ENCODE results near the gene GUCY1A1.

The GUCY1A1 gene

DNA sequence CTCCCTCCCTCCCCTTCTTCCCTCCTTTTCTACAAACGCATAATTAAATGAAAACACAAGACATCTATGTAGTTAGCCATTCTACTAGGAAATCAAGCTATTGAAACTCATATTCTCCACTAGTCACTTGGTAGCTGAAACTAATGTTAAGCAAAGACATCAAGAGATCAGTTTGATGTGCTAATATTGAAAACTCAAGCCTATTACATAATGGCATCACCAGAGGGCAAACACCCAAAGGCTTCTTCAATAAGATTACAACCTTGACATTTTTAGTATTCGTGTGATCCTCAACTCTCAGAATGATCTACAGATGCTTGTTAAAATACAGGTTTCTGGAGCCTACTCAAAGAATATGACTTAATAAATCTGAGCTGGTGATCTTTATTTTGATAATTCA, 6.2 kb upstream of the GUCY1A1 start:
- DNase-seq: no peak

DNA sequence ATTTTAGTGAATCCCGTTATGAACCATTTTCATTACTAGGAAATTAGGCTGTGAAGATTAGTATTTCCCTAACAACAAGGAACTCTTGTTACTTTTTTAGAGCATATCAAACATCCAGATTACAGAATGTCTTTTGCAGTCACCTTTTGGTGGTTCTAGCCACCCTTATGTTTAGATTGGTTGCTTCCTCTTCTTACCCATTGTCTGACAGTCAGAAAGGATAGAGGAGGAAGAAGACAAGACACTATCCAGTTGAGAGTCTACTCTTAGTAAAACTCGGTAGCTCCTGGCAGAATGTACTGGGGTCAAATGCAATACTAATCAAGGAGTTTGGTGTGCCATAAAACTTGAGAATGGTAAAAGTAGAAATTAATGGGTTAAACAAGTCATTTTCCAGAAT, 1.6 kb upstream of the GUCY1A1 start:
- DNase-seq: no peak

DNA sequence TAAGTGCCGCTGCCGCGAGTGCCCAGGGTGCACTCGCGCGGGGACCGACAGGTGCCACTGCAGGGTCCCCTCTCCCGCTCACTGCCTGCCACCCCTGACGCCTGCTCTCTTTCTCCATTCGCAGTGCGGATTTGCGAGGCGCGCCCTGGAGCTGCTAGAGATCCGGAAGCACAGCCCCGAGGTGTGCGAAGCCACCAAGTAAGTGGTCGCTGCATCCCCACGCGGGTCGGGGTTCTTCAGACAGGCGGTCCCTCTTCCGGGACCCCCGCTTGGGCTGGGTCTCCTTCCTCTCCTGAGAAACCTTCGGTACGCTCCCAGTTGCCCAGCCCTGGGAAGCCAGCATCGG, 547 bp downstream of the GUCY1A1 start:
- DNase-seq: no peak

DNA sequence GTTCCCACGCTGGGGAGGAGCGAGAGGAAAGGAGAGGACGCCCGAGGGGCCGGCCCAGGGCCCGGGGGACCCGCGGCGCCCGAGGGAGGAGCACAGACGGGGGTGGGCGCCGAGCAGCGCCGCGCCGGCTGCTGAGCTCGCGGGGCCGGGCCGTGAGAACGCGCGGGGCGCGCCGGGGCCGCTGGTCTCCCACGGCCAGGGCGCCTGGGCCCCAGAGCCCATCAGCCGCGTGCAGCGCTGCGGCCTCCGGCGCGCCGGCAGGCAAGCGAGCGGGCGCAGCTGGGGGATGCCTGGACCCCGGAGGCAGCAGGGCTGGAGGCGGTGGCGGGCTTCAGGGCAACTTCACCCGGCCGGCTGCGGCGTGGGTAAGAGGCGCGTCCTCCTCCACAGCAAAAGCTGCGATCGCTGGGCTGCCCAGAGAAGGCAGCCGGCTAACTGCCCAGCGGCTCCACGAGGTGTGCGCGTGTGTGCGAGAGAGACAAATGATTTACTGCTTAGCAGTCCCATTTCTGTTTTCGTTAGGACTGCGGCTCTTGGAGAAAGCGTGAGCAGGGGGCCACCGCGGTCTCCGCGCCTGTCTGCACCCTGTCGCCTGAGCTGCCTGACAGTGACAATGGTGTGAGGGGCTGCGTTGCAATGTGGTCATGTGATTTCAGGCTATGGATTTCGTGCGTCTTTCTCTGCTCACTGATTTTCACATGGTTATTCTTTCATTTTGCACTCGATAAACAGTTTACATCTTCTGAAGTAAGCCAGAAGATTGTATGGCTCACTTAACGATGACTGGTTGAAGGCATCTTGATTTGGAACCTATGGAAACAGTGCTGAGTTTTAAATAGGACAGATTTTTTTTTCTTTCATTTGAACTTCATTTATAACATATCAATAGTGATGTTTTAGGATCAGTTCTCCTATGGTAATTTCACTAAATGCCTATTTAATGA, 1.2 kb downstream of the GUCY1A1 start:
- DNase-seq: no peak

DNA sequence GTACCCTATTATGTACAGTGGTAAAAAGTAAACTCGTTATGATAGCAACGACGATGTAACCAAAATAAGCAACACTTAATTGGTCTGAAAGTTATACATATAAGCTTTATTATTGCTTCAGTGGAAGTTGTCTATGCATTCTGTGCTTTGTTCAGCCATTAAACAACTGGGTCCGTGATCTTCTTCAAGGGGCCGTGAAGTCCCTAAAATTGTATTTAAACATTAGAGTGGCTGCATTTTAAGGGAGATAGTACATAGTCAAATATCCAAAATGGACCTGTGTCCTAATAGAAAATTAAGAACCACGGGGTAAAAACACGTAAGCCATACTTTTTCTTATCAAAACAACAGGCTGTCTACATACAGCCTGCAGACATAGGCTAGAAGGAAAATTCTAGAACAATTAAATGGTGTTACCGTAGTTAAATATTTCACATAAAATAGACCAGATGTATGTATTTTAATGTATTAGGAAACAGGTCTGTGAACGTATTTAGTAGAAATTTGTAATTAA, 2.1 kb downstream of the GUCY1A1 start:
- no peak for DNase-seq

DNA sequence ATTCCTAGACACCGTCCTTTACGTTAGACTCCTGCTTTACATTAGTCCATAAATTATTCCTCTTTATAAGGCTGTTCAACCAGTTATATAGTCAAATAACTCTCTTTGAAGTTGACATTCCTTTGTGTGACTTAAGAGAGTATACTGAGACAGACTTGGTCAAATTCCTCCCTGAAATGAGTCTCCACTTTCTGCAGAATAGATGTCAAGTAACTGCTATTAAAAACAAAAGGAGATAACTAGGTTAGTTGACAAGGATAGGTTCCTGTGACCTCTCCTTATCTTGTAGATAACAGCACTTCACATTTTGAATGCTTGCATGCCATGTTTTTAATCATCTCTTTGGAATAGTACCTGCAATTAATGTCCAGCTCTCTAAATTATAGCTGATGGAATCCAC, 5.7 kb downstream of the GUCY1A1 start:
- no peak for DNase-seq

DNA sequence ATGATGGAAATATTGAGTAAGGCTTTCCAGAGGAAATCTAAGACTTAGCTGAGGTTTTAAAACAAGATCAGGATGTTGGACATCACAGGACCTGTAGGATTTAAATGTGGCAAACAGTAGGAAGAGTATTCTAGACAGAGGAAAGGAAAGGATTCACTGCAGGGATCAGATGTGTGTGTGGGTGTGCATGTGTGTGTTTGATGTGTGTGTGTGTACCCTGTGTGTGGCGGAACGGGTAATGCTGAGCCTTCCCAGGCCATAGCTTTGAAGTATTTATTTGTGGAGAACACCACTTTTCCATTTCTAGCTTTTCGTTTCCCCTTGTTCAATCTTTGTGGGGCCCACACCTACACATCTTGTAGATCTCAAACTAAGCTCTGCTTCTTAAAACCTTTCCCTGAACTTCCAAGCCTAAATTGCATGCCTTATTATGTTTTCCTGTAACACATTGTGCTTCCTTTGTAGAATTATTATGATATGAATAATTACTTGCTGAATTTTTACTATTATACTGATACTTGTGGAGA, 6.9 kb downstream of the GUCY1A1 start:
- DNase-seq: no peak

DNA sequence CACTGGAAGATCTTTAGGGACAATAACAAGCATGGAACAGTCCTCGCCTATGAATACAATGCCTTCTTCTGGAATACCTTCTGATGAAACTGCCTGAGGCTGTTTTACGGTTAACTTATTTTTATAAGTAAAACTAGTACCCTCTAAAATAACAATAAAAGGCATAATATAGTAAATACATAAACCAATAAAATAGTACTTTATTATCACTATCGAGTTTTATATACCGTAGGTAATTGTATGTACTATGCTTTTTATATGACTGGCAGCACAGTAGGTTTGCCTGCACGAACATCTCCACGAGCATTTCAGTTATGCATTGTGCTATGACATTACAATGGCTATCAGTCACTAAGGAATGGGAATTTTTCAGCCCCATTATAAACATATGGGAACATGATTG, 8.0 kb downstream of the GUCY1A1 start:
- no peak for DNase-seq

DNA sequence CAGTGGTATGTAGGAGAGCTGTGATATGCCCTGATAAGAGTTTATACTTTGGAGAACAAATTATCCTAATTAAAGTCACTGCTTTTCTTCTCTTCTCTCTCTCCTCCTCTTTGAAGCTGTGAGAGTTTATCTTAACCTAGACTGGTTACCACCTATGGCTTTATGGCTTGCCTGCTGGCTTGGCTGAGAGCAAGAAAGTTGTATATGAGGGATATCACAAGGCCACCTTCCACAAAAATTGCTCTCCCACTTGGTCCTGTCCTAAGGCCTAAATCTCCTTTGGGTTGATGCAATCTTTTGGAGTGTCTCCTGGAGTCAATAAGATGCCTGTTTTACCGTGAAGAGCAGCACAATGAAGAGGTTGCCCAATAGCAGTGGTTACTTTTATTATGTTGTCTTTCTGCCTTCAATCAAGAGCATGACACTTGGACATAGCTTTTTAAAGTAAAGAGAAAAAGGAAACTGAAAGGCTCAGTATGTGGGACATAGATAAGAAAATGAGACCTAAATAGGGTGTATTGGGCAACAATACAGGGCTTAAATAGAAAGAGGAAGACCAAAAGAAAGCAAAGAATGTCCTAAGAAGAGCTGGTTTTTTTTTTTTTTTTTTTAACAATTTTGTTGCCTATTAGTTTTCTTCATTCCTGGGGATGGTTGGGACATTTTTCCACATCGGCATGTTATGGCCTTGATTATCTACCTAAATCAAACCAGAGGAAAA, 9.2 kb downstream of the GUCY1A1 start:
- DNase-seq: no peak

DNA sequence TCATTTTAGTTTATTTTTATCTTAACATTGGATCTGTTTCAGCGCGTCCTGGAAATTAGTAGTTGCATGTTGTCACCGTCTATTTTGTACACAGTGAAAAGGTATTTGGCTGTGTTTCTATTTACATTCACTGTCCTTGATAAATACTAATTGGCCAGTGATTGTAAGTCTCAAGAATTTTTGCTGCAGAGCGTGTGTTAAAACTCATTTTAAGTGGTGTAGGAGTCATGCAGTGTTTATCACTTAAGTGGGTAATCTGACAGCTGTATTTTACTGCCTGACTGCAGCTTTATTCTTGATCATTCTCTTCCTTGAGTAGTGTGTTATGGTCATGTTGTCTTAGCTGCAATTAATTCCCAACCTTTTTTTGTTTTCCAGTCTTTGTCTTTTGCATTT, 9.8 kb downstream of the GUCY1A1 start:
- no peak for DNase-seq

DNA sequence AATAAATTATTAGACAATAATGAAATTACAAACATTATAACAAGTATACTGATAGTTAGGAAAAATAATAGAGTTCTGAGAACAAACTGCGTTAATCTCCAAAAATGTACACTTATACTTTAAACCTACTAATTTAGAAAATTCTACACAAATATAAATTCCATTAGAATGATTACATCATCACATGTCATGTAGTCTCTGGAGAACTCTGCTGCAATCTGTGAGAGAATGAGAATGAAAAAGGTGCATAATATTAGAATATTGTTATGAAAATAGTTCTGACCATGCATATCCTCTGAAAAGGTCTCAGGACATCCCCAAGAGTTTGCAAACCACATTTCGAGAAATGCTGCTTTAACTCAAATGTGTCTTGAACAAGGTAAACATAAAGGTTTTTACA, 11.4 kb downstream of the GUCY1A1 start:
- DNase-seq: no peak

DNA sequence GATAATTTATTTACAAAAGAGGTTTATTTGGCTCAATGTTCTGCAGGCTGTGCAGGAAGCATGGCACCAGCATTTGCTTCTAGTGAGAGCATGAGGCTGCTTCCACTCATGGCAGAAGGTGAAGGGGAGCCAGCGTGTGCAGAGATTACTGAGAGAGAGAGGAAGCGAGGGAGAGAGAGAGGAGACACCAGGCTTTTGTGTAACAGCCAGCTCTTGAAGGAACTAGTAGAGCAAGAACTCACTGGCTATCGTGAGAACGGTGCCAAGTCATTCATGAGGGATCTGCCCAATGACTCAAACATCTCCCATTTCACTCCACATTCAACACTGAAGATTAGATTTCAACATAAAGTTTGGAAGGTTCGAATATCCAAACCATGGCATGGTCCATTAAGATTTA, 12.7 kb downstream of the GUCY1A1 start:
- no peak for DNase-seq

DNA sequence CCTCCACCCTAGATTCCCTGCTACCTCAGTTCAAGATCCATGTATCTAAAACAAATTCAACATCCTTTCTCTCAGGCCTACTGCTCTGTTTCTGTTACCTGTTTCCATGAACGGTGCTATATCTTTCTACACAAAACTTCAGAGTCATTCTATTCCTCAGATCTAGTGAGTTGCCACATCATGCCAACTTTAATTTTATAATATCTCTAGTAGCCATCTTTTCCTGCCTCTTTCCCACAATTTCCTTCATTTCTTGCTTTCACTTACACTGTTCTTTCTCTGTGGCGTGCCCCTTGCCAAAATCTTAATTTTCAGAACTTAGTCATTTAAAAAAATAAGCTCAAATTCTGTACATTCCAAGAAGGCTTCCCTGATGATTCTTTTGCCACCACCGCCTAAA, 15.2 kb downstream of the GUCY1A1 start:
- no peak for DNase-seq

DNA sequence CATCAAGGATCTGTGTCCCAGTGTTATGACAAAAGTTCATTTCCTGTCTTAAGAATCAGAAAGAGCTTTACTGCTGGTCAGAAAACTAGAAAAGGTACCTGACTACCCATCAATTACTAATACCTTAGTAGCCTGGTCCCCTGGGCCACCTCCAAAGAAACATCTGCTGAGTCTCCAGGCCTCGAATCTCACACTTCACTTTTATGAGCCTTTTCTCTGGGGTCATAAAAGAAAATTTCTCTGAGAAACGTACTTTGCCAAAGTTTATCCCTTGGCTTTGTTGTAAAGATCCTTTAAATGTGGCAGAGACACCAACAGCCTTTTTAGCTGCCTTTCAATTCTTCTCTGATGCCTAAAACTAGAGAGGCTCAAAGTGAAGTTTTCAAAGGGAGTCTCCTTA, 17.8 kb downstream of the GUCY1A1 start:
- no peak for DNase-seq

DNA sequence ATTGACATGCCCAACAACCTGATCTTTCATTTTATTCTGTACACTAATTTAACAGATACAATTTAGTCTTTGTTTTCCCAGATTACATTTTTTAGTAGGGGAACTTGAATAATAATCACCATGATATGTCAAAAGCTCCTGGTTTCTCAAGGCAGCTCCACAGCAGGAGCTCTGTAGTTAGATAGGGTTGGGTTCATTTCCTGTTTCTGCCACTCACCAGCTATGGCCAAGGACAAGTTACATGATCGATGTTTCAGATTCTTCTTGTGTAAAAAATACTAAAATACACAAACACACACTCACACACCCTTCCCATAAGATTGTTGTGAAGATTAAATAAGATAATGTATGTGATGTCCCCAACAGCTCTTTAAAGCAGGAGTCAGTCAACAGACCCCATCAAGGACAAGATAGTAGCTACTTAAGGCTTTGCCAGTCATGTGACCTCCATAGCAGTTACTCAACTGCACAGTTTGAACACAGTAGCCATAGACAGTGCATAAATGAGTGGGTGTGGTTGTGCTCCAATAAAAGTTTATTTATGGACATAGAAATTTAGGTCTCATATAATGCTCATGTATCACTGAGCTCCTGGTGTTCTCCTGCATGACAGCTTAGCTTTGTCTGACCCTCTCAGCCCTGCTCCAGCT, 18.4 kb downstream of the GUCY1A1 start:
- DNase-seq: no peak

DNA sequence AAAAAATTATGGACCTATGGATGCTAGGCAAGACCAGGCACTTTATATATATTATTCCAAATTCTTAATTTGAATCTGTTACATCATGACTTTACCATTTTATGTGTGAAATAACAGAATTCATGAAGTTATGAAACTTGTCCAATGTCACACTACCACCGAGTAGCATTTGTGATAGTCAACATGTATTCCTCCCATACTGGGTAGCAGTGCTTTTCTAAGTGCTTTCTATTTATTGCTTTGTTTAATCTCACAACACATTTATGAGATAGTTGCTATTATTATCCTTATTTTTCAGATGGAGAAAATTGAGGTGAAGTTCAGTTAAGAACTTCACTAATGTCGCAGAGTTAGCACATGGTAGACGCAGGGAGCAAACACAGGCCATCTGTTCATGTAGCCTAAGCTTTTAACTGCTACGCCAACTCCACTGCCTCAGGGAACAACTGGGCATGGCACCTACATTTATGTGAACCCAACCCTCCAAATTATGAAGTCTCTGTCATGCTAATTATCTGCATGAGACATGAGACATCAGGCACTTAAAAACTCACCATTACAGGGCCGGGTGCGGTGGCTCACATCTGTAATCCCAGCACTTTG, 20.8 kb downstream of the GUCY1A1 start:
- no peak for DNase-seq

DNA sequence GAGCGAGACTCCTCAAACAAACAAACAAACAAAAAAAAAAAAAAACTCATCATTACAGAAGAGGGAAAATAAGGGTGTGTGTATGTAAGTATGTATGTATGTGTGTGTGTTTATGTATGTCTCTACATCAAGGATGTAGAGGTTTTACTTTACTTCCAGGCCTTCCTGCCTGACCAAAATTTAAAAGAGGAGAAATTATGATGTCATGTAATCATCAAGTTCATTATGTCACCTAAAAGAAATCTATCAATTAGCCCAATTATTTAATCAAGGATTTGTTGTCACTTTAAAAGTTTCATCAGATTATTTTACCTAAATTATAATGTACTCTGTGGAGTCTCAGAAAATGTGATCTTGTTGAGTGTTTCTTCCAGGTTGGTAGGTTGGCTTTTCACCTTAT, 21.6 kb downstream of the GUCY1A1 start:
- DNase-seq: no peak

DNA sequence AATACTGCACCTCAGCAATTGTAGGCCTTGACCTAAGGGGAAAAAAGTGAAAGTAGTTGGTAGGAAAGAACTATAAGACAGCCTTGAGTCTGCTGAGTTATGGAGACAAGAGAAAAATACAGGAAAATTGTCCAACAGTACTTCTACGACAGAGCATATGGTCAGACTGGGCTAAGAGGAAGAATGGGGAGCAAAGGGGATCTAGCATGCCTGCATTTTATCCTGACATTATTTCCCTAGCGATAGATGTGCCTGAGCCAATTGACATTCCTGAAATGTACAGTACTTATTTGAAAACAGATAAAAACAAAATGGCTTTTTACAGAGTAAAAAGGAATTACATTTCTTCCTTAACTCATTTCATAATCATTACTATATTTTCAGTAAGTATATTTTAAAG, 22.2 kb downstream of the GUCY1A1 start:
- DNase-seq: no peak

DNA sequence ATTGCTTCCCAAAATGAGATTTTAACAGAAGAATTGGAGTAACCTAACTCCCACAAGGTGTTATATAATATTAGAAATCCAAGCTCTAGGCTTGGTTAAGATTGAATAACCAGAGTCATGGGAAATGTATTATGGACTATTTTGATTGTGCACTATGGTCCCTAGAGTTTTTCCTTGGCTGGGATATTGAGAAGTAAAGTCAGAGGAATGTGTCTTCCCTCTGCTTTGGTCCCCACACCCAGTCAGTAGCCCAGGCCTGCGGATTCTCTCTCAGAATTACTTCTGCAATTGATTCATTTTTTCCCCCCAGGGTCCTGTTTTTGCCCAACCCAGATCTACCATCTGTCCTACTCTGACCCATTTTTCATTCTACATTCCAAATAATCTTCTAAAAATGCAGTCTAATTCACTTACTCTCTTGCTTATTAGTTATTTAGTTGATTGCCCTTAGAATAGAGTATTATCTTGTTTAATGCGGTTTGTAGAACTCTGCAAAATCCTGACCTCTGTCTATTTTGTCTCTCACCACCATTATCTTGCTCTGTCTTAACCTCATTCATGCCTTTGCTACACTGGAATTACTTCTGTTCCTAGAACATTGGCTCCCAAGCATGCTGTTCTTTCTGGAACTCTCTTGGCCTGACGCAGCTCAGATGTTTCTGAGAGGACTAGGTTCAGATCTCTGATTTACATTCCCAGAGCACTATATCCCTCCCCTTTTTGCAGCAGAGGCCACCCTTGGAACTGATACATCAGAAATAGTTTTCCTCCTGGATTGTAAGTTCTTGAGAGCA, 23.6 kb downstream of the GUCY1A1 start:
- no peak for DNase-seq

DNA sequence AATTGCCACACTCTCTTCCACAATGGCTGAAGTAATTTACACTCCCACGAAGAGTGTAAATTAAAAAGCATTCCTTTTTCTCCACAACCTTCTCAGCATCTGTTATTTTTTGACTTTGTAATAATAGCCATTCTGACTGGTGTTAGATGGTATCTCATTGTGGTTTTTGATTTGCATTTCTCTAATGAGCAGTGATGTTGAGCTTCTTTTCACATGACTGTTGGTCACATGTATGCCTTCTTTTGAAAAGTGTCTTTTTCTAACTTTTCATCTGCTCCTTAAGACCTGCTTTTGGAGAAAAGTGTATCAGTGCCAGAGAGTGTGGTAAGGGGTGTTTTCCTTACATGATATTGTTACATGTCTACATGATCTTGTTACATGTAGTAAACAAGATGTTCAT, 25.7 kb downstream of the GUCY1A1 start:
- DNase-seq: no peak

DNA sequence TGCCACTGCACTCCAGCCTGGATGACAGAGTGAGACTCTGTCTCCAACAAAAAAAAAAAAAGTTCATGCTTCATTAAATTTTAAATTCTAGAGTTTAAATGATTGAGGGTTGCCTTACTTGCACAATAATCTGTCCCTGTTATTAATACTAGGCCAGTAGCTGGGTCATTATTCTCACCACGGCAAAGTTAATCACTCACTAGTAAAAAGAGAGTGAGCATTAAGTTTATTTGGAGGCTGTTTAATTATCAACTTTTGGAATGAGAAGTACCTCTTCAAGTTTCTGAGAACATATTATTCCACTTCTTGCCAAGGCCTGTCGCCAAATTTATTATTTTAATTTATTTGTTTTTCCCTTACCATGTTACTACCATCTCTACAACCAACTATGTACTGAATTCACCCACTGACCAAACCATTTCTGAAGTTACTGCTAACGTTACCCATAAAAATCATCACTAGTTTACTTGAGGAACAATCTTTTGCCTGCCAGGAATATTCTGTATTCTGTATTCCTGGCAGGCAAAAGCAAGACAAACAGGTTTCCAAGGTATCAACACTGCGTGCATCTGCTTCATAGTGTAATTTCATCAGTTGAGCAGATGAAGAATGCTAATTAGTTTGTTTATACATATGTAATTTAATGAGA, 26.5 kb downstream of the GUCY1A1 start:
- no peak for DNase-seq
